ENCODE data around the gene CREG1. TPM values are rescaled to one million over a fixed set of nuclear protein-coding genes. Genes with fewer than 3 reads are reported as not detected.
"Not testable (repeated sequence)": the region's sequence is repeated elsewhere in the genome, so short reads cannot be mapped to it uniquely, and the experiment has no call there.

Gene CREG1
- total RNA-seq, 2 experiments from 2014 or later: 9.8 to 11.2 TPM

GRCh38 chr1:167555072-167555471 is 1.5 kb upstream of the CREG1 start:
- POLR2A ChIA-PET; ATAC-seq (ENCODE audit: low read depth); H3K9me3 Mint-ChIP-seq; H3K36me3 Mint-ChIP-seq; H3K4me3 Mint-ChIP-seq; H3K27ac Mint-ChIP-seq; DNase-seq: not testable (repeated sequence)
- peaks cover 27% of the 10 kb centered on the region for H3K4me1 Mint-ChIP-seq
- H3K27me3 Mint-ChIP-seq: peaks cover 11% of the 10 kb centered on the region

GRCh38 chr1:167554028-167554779 is 642 bp upstream of the CREG1 start:
- no peak overlapping the region for H3K27ac Mint-ChIP-seq
- no peaks in the 10 kb centered on the region for H3K9me3 Mint-ChIP-seq
- H3K4me3 Mint-ChIP-seq: peak overlapping the region; percentile 91

DNA sequence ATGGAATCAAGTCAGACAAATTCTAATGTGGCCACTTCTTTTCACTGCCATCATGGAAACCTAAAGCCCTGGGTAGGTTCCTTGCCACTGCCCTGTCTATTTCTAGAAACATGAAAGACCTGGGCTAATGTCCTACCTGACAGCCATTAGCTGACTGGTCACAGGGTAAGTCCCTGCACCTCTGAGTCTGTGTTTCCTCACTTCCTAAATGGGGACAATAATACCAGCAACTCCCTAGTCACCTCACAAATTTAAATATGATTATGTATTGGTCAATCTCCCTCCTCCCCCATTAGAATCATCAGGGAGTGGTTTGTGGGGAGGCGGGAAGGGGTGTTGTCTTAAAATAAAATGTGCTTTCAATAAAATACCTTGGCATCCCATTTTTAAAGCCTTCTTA is 2.2 kb downstream of the CREG1 start:
- H3K4me1 Mint-ChIP-seq: peaks cover 27% of the 10 kb centered on the region
- DNase-seq (no peak), ATAC-seq (ENCODE audit: low read depth) (no peak)
- peaks cover 11% of the 10 kb centered on the region for H3K36me3 Mint-ChIP-seq
- H3K9me3 Mint-ChIP-seq: no peaks in the 10 kb centered on the region
- H3K27ac Mint-ChIP-seq: no peak overlapping the region
- no peak overlapping the region for H3K4me3 Mint-ChIP-seq
- peaks cover 4% of the 10 kb centered on the region for H3K27me3 Mint-ChIP-seq
- POLR2A ChIA-PET: no interaction called here

More at GRCh38 chr1:167554028-167554779, 642 bp upstream of the CREG1 start:
- POLR2A ChIA-PET: interaction anchor here (0.6 to 1.2 kb wide), 7 partner anchors 38 to 334 kb away, joined by 3 to 6 read pairs (median 3); partner anchors contain the start of gene POU2F1
- DNase-seq (no peak), ATAC-seq (ENCODE audit: low read depth) (peak; percentile 21)
- peaks cover 11% of the 10 kb centered on the region for H3K27me3 Mint-ChIP-seq
- peaks cover 27% of the 10 kb centered on the region for H3K4me1 Mint-ChIP-seq
- peaks cover 3% of the 10 kb centered on the region for H3K36me3 Mint-ChIP-seq

DNA sequence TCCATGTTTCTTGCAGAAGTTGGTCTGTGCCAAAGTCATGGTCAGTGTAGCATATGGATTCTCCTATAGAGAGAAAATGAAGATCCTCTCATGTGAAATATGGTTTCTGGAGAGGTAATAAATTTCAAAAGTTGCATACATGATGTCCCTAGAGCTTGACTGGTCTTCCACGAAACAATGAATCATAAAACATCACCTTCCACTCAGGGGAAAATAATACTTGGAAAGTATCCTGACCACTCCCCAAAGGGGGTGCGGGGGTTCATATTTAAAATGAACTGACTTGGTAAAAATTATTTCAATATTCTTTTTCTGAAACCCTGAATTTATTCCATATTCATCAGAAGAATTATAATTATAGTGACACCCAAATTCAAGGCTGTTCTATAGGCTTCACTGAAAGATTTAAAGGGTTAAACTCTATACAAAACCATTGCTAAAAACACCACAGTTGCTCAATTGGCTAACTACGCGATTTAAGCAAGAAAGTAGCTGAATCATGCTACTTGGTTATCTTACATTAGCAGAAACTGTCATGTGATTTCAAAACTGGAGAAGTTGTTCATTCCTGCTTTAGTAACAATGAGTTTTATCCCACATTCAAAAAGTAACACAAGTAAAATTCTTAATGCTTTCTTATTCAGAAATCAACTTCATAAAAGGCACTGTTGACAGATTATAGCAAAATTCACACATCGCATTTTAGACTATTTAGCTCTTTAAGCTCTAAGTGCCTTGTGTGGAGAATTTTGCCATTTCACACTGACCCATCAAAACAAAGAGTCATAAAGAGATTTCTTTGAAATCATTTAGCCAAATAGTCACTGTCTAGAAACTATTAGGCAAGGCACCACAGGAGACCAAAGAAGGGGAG is 5.3 kb downstream of the CREG1 start:
- POLR2A ChIA-PET: interaction anchor here (0.5 kb wide), 1 partner anchor 128 kb away, joined by 5 read pairs; no protein-coding TSS in a partner anchor
- DNase-seq (no peak), ATAC-seq (ENCODE audit: low read depth) (no peak)
- H3K4me1 Mint-ChIP-seq: peaks cover 21% of the 10 kb centered on the region
- no peaks in the 10 kb centered on the region for H3K27me3 Mint-ChIP-seq
- H3K27ac Mint-ChIP-seq: no peak overlapping the region
- no peaks in the 10 kb centered on the region for H3K9me3 Mint-ChIP-seq
- H3K4me3 Mint-ChIP-seq: no peak overlapping the region
- peaks cover 18% of the 10 kb centered on the region for H3K36me3 Mint-ChIP-seq

GRCh38 chr1:167546935-167547334 is 6.6 kb downstream of the CREG1 start:
- Mint-ChIP-seq H3K9me3 (no peaks in the 10 kb centered on the region), H3K27ac (no peak overlapping the region), H3K27me3 (no peaks in the 10 kb centered on the region), H3K4me1 (peaks cover 21% of the 10 kb centered on the region), H3K36me3 (peaks cover 18% of the 10 kb centered on the region), H3K4me3 (no peak overlapping the region)
- POLR2A ChIA-PET: no interaction called here
- ATAC-seq (ENCODE audit: low read depth): no peak
- no peak for DNase-seq

DNA sequence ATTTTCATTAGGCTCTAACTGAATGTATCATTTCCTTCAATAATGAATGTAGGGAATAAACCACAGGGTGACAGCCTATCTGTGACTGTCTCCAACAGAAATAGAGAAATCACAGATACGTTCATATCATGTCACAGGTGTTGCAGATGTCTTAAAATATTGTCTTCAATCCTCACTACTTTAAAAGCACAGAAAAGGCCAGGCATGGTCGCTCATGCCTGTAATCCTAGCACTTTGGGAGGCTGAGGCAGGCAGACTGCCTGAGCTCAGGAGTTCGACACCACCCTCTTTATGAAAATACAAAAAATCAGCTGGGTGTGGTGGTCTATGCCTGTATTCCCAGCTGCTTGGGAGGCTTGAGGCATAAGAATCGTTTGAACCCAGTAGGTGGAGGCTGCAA is 8.2 kb downstream of the CREG1 start:
- Mint-ChIP-seq H3K9me3 (no peaks in the 10 kb centered on the region), H3K4me1 (peaks cover 28% of the 10 kb centered on the region), H3K27ac (no peak overlapping the region), H3K36me3 (peaks cover 17% of the 10 kb centered on the region), H3K4me3 (no peak overlapping the region), H3K27me3 (no peaks in the 10 kb centered on the region)
- DNase-seq: no peak
- no peak for ATAC-seq (ENCODE audit: low read depth)
- POLR2A ChIA-PET: no interaction called here

GRCh38 chr1:167544447-167545093 is 9.0 kb downstream of the CREG1 start:
- no peaks in the 10 kb centered on the region for H3K27me3 Mint-ChIP-seq
- peaks cover 15% of the 10 kb centered on the region for H3K36me3 Mint-ChIP-seq
- no peak overlapping the region for H3K4me3 Mint-ChIP-seq
- ATAC-seq (ENCODE audit: low read depth) (peak; percentile 37), DNase-seq (no peak)
- no peak overlapping the region for H3K27ac Mint-ChIP-seq
- POLR2A ChIA-PET: no interaction called here
- H3K9me3 Mint-ChIP-seq: no peaks in the 10 kb centered on the region
- H3K4me1 Mint-ChIP-seq: peaks cover 31% of the 10 kb centered on the region

GRCh38 chr1:167543199-167543990 is 10.2 kb downstream of the CREG1 start:
- ATAC-seq (ENCODE audit: low read depth) (no peak), DNase-seq (no peak)
- Mint-ChIP-seq H3K4me1 (peaks cover 41% of the 10 kb centered on the region), H3K9me3 (no peaks in the 10 kb centered on the region), H3K27me3 (no peaks in the 10 kb centered on the region), H3K36me3 (peaks cover 15% of the 10 kb centered on the region), H3K27ac (no peak overlapping the region), H3K4me3 (no peak overlapping the region)
- POLR2A ChIA-PET: no interaction called here

GRCh38 chr1:167542109-167543032 is 11.2 kb downstream of the CREG1 start:
- Mint-ChIP-seq H3K27me3 (no peaks in the 10 kb centered on the region), H3K9me3 (no peaks in the 10 kb centered on the region), H3K27ac (peak overlapping the region; percentile 25), H3K4me3 (peak overlapping the region; percentile 8), H3K4me1 (peaks cover 41% of the 10 kb centered on the region), H3K36me3 (peaks cover 12% of the 10 kb centered on the region)
- POLR2A ChIA-PET: interaction anchor here (1.0 kb wide), 1 partner anchor 322 kb away, joined by 3 read pairs; the partner anchor contains the start of gene POU2F1
- ATAC-seq (ENCODE audit: low read depth) (no peak), DNase-seq (no peak)

DNA sequence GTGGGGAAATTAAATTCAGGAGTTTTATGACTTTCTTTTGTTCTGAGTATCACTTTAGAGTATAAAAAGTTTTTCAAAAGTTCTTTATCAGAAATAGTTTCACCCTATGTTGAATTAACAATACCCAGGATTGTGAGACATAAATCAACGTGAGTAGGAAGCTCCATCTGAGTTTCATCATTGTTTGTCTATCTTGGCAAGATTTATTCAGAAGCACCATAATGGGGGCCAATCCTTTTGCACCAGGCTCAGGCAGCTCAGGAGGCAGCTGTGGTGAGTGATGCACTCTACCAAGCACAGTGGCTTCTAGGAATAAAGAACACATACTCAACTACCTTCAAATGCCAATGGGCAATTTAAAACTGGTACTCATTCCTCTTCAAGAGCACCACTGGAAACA is 12.0 kb downstream of the CREG1 start:
- Mint-ChIP-seq H3K27me3 (no peaks in the 10 kb centered on the region), H3K4me3 (no peak overlapping the region), H3K4me1 (peaks cover 41% of the 10 kb centered on the region), H3K27ac (no peak overlapping the region), H3K9me3 (no peaks in the 10 kb centered on the region), H3K36me3 (peaks cover 7% of the 10 kb centered on the region)
- DNase-seq (no peak), ATAC-seq (ENCODE audit: low read depth) (no peak)
- POLR2A ChIA-PET: interaction anchor here (1.0 kb wide), 1 partner anchor 321 kb away, joined by 3 read pairs; the partner anchor contains the start of gene POU2F1

- POLR2A ChIA-PET: interaction anchor here (1.0 kb wide), 1 partner anchor 321 kb away, joined by 3 read pairs; the partner anchor contains the start of gene POU2F1
- no peak for DNase-seq
- Mint-ChIP-seq H3K36me3 (peaks cover 5% of the 10 kb centered on the region), H3K9me3 (no peaks in the 10 kb centered on the region), H3K4me1 (peaks cover 41% of the 10 kb centered on the region), H3K27me3 (no peaks in the 10 kb centered on the region), H3K4me3 (no peak overlapping the region), H3K27ac (no peak overlapping the region)
- no peak for ATAC-seq (ENCODE audit: low read depth)
Measured at GRCh38 chr1:167541003-167541402, 12.6 kb downstream of the CREG1 start.

DNA sequence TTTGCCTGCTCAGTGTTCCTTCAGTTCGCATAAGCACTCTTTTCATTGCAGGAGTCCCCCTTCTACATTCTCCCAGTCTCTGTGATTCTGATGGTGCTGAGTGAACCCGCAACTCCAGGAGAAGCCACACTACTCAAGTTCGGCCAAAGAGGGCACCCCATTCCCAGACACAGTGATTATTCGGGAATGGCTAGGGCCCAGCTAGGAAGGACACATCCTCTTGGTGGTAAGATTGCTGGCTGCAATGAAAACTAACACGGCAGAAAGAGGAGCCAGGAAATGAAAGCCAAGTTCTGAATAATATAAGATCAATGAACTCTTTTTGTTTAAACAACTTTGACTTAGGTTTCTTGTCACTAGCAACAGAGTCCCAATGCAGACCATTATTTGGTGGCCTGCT is 14.9 kb downstream of the CREG1 start:
- ATAC-seq (ENCODE audit: low read depth): no peak
- POLR2A ChIA-PET: no interaction called here
- peaks cover 3% of the 10 kb centered on the region for H3K27me3 Mint-ChIP-seq
- no peak for DNase-seq
- H3K36me3 Mint-ChIP-seq: no peaks in the 10 kb centered on the region
- no peaks in the 10 kb centered on the region for H3K9me3 Mint-ChIP-seq
- H3K4me1 Mint-ChIP-seq: peaks cover 30% of the 10 kb centered on the region
- no peak overlapping the region for H3K27ac Mint-ChIP-seq
- no peak overlapping the region for H3K4me3 Mint-ChIP-seq

Measured in activated naive CD8-positive, alpha-beta T cell treated with anti-CD3 and anti-CD28 coated beads, Interleukin-2, amount 10 ng/mL, durations not matched to agents 7 days and 5 days (primary cell).